ENCODE measurements around the gene ZSWIM6.

- TF ChIP-seq EZH2phosphoT487 (IDR thresholded peaks at IDR 0.05; ENCODE audit: borderline replicate concordance, low read depth, low read length) (no peak), CTCF (conservative IDR thresholded peaks at IDR 0.05; ENCODE audit: low read length) (no peak)
These were observed 154.4 kb downstream of the ZSWIM6 start for GRCh38 chr5:61486476-61486875.
